Sigmoid colon (tissue), 4 donors: Measurements from ENCODE around the gene BLCAP.

Experiments
- CTCF ChIP-seq, 4 experiments: fragments of 450-650 bp in 3 of 4; fragments of 200-600 bp in 1 of 4; IDR thresholded peaks; one replicate each; pipeline ENCODE4 v1.5.1; 2016 to 2019; ENCODE audit warnings: antibody characterized with exemption in 4 of 4, mild to moderate bottlenecking in 3 of 4, moderate library complexity in 2 of 4
- EP300 ChIP-seq, 4 donors: sonication (generic); formaldehyde crosslinking; IDR thresholded peaks; one replicate each; pipeline ENCODE4 v1.6.1; 2017; ENCODE audit warnings: antibody characterized with exemption in 4 of 4
- POLR2A ChIP-seq, 2 donors: fragments of 450-650 bp; IDR thresholded peaks; one replicate each; pipeline ENCODE4 v1.6.1; 2016; ENCODE audit warnings: antibody characterized with exemption in 2 of 2, mild to moderate bottlenecking in 2 of 2, moderate library complexity in 2 of 2
- POLR2AphosphoS5 ChIP-seq, 4 donors: sonication (generic); formaldehyde crosslinking; IDR thresholded peaks; one replicate each; pipeline ENCODE4 v1.6.1; 2017; ENCODE audit warnings: antibody characterized with exemption in 4 of 4

GRCh38 chr20:37494796-37495195 is 32.9 kb downstream of the BLCAP start:
- TF ChIP-seq CTCF (IDR thresholded peaks at IDR 0.05) = no peak
- TF ChIP-seq POLR2A (IDR thresholded peaks at IDR 0.05) = no peak
- no peak for TF ChIP-seq EP300 (IDR thresholded peaks at IDR 0.05)
- TF ChIP-seq POLR2AphosphoS5 (IDR thresholded peaks at IDR 0.05) = no peak
